GM21737 (cell line): ENCODE results near the gene RPS6KA1.
"Not testable (repeated sequence)": the region's sequence is repeated elsewhere in the genome, so short reads cannot be mapped to it uniquely, and the experiment has no call there.

ENCODE experiments used
- ATAC-seq: cut with Tn5 transposase; IDR thresholded peaks from one replicate; pipeline ENCODE4 v1.9.1; 2021; ENCODE audit warnings: mild to moderate bottlenecking, moderate library complexity; ENCODE audit not compliant: unreplicated experiment

RPS6KA1 gene

DNA sequence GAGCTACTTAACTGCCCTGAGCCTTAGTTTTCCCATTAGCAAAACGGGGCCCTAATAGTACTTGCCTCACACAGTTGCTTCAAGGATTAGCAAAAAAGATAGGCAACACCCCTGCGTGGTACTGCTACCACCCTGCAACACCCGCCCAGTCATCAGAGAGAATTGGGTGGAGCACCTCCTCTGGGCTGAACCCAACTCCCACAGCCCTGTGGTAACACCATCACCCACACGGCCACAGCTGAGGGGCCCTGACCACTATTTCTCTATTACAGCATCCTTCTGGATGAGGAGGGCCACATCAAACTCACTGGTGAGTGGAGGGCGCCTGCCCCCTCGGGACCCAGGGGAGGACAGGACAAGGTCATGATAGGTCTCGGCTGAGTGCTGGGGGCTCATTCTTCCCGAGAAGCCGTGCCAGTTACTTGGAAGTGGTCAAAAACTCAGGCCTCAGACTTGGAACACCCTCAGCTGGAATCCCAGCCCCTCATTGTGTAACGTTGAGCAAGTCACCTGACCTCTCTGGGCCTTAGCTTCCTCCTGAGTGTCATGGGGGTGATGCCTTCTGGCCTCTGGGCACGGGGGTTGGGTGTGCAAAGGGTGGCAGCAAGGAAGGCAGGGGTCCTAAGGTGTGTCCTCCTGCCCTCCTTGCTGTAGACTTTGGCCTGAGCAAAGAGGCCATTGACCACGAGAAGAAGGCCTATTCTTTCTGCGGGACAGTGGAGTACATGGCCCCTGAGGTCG, 24.6 kb downstream of the RPS6KA1 start:
- no peak for ATAC-seq

- ATAC-seq: no peak
Observed at GRCh38 chr1:26554781-26555180, 25.2 kb downstream of the RPS6KA1 start.

DNA sequence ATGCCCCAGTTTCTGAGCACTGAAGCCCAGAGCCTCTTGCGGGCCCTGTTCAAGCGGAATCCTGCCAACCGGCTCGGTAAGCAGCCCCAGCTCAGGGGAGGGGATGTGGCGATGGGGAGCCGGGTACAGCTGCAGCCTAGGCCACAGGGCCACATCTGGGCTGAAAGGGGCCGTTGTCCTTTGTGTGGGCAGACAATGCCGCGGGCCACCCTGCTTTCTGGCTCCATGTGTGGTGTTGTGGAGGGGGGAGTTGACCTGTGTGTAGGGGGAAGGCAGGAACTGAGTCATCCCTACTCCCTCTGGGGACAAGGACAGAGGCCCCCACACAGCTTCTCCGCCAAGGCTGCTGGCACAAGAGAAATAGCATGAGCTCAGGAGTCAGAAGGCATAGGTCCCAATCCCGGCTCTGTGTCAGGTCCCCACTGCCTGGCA, 26.0 kb downstream of the RPS6KA1 start:
- no peak for ATAC-seq

DNA sequence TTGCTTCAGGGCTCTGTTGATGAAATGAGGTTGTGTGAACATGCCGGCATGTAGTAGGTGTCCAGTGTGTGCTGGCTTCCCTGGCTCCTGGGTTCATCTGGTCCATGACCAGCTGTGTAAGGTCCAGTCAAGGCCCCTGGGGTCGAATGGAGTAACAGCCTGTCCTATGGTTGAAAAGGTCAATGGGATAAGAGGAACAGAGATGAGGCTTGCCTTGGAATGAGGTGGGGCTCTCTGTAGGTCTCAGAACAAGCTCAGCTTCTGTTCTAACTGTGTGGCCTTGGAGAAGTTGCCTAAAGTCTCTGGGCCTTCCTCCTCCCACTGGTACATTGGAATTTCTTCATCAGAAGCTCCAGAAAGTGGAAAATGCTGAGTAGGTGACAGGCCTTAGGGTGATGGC, 26.6 kb downstream of the RPS6KA1 start:
- no peak for ATAC-seq

DNA sequence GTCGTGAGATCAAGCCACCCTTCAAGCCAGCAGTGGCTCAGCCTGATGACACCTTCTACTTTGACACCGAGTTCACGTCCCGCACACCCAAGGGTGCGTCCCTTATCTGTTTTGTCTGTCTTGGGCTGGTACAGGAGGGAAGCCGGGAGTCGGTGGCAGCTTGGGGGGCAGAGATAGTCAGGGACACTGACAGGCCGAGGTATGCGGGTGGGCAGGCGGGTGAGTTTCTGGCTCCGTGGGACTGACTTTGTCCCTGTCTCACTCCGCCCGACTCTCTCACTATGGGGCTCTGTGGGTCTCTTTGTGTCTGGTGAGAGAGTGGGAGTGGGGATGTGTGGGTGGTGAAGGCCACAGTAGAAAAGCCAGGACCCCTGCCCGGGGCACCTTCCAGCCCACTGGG, 27.4 kb downstream of the RPS6KA1 start:
- ATAC-seq: no peak

DNA sequence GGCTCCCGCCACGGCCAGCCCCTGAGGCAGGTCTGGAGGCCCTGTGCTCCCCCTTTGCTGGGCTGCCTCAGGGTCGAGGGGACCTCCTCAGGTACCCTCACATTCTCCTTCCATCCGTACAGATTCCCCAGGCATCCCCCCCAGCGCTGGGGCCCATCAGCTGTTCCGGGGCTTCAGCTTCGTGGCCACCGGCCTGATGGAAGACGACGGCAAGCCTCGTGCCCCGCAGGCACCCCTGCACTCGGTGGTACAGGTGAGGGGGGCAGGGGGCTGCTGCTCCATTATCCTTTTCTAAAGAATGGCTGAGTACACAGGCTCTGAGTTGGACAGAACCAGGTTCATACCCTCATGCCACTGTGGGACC, 29.1 kb downstream of the RPS6KA1 start:
- no peak for ATAC-seq

DNA sequence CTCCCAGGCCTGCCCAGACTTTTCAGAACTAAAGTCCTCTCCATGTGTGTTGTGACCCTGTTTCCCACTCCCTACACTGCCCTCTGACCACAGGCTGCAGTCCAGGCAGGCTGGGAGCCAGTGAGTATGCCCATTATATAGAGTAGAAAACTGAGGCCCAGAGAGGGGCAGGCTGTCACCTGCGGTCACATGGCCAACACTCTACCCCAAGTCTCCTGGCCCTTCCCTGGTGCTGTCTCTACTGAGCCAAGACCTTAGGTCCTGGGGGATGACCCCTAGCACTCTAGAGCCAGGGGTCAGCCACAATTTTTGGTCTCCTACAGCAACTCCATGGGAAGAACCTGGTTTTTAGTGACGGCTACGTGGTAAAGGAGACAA, 30.8 kb downstream of the RPS6KA1 start:
- no peak for ATAC-seq

DNA sequence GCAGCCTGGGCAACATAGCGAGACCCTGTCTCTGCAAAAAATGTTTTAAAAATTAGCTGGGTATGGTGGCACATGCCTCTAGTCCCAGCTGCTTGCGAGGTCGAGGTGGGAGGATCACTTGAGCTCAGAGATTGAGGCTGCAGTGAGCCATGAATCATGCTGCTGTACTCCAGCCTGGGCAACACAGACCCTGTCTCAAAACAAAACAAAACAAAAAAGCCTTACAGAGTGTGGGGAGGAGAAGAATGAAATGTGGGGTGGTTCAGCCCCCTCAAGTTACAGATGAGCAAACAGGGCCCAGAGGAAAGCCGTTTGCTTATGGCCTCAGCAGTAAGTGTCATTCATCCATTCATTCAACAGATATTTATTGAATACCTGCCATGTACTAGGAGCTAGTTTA, 40.7 kb downstream of the RPS6KA1 start:
- ATAC-seq: no peak

DNA sequence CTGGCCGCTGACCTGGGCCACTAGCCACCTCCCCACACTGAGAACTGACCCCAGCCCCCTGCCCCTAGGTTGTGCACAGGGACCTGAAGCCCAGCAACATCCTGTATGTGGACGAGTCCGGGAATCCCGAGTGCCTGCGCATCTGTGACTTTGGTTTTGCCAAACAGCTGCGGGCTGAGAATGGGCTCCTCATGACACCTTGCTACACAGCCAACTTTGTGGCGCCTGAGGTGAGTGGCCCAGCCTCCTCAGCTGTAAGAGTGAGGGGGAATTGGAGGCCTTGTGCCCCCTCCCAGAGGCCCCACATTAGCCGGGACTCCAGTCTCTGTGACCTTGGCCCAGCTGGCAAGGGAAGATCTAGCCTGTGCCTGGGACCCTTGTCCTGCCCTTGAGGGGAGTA, 41.8 kb downstream of the RPS6KA1 start:
- no peak for ATAC-seq

- no peak for ATAC-seq
Observed at GRCh38 chr1:26574018-26574417, 44.5 kb downstream of the RPS6KA1 start.

- no peak for ATAC-seq
Observed at GRCh38 chr1:26574719-26575251, 45.2 kb downstream of the RPS6KA1 start.

- no peak for ATAC-seq
Observed at GRCh38 chr1:26575348-26575747, 45.8 kb downstream of the RPS6KA1 start.

DNA sequence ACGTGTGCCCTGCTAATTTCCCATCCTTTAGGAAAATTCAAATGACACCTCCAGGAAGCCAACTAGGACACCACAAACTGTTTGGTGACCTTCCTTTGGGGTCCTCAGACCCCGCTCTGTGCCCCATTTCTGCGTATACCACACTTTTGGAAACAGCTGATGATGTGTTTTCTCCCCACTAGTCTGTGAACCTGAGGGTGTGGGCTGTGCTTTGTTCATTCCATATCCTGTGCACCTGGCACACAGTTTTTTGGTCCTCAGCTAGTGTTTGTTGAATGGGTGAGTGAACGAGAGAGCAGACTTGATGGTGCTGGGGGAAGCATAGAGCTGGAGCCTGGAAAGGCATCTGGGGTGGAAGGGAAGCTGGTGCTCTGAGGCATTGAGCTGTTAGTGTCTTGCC, 48.6 kb downstream of the RPS6KA1 start:
- ATAC-seq: no peak

DNA sequence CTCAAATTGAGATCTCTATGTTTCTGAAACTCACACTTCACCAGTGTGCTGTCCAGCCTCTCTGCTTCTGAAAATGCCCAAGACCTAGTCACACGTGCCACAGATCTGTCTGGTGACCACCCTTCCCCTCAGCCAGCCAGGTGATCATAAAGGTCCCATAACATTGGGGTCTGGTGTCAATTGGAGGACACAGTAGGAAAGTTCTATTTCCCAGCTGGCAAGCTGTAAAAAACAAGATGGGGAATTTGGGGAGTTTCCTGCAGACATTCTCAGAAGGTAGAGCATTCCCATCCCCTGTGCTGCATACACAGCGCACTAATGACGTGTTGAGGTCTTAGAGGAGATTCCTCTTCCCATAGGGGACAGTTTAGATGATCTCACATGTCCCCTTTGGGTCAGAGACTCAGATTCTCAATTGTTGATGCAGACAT, 50.1 kb downstream of the RPS6KA1 start:
- ATAC-seq: no peak

GRCh38 chr1:26580116-26580515, 50.6 kb downstream of the RPS6KA1 start:
- ATAC-seq: no peak

- no peak for ATAC-seq
Observed at GRCh38 chr1:26581287-26581651, 51.7 kb downstream of the RPS6KA1 start.

GRCh38 chr1:26582053-26582835, 52.7 kb downstream of the RPS6KA1 start:
- ATAC-seq: no peak

DNA sequence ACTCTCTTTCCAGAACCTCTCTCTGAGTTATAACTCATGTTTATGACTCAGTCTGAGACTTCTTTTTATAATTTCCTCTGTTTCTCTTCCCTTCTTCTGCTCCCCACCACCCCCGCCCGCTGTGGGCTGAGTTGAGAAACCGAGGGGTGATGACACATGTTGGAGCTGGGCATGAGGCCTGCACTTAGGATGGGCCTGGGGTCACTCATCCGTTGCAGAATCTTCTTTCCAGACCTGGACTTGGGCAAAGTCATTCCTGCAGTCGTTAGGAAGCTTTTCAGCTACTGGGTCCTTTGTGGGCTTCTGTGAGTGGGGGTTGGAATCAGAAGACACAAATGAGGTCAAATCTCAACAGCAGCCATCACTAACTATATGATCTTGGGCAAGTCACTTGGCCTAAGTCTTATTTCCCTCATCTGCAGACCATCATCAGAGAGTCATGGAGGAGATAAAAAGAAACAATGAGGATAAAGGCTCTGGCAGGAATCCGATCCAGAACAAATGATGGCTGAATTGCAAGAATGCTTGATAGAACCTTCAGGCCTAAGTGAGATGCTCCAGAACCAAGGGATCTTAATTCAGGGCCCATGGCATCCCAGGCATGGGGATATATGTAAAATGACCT, 53.4 kb downstream of the RPS6KA1 start:
- no peak for ATAC-seq

DNA sequence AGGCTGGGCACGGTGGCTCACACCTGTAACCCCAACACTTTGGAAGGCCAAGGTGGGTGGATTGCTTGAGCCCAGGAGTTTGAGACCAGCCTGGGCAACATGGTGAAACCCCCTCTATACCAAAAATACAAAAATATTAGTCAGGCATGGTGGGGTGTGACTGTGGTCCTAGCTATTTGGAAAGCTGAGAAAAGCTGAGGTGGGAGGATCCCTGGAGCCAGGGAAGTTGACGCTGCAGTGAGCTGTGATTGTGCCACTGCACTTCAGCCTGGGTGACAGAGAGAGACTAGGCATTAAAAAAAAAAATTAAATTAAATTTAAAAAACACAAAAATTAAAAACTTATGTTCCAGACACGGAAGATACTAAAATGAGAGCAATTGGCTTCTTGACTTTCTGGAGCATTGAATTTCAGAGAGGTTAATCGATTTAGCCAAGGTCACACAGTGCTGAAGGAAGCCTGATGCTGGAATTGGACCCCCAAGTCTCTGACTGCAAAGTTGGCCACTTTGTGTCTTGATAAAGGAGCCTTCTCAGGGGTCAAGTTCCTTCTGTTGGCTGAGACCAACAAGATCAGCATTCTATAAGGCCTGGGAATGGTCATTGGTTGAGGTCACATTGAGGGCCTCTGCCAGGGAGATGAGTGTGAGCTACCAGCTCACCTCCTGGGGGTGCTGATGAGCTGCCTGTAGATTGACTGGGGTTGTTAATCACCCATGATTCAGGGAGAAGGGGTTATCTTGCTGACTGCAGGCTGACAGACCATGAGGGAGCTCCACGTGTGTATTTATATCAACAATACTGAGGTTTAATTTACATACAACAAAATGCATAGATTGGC, 54.3 kb downstream of the RPS6KA1 start:
- no peak for ATAC-seq

GRCh38 chr1:26584588-26584987, 55.0 kb downstream of the RPS6KA1 start:
- not testable (repeated sequence) for ATAC-seq

- no peak for ATAC-seq
Observed at GRCh38 chr1:26585471-26585870, 55.9 kb downstream of the RPS6KA1 start.
